ENCODE measurements around the gene MAK. TPM values are rescaled to one million over a fixed set of nuclear protein-coding genes. Genes with fewer than 3 reads are reported as not detected.

Gene MAK
- total and polyA plus RNA-seq, 2 experiments from 2014 or later: 0.05 TPM; not detected in 1

DNA sequence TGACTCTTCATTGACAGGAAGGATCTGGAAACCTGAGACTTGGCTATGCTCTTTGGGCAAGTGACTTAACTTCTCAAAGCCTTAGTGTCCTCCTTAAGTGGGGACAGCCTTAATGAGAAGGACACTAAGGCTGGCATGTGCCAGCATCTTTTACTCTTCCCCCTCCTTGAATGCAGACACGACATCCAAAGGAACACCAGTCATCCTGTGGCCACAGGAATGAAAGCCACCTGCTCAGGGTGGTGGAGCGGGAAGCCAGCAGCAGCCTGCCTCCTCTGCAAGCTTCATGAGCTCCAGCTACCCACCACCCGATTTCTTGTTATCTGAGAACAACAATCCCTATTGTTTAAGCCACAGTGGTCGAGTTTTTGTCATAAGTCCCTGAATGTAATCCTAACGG is 46.2 kb downstream of the MAK start:
- Histone ChIP-seq H3K4me1 (ENCODE audit: insufficient read depth) (no peaks in the 10 kb centered on the region), H3K9me3 (ENCODE audit: low read depth) (no peaks in the 10 kb centered on the region), H3K36me3 (replicated peaks; ENCODE audit: insufficient read depth, low read depth) (no peaks in the 10 kb centered on the region), H3K79me2 (no peaks in the 10 kb centered on the region), H2AFZ (no peak overlapping the region), H3K9me2 (replicated peaks; ENCODE audit: insufficient read depth) (no peaks in the 10 kb centered on the region), H3K27me3 (no peaks in the 10 kb centered on the region), H3K4me2 (no peak overlapping the region), H3K27ac (no peak overlapping the region), H4K20me1 (ENCODE audit: insufficient read depth, poor library complexity, severe bottlenecking) (no peaks in the 10 kb centered on the region), H3K4me3 (no peak overlapping the region)
- 77% methylated on average over 5 of the region's 5 CpGs for WGBS (ENCODE audit: low lambda C conversion rate, missing lambda C conversion rate)
- no peak for DNase-seq (ENCODE audit: low spot score)
- TF ChIP-seq EZH2phosphoT487 (IDR thresholded peaks at IDR 0.05; ENCODE audit: low read depth, severe bottlenecking, unreplicated experiment) (no peak), EZH2 (IDR thresholded peaks at IDR 0.05; ENCODE audit: borderline replicate concordance) (no peak)
- TF ChIP-seq, protein P1, sequence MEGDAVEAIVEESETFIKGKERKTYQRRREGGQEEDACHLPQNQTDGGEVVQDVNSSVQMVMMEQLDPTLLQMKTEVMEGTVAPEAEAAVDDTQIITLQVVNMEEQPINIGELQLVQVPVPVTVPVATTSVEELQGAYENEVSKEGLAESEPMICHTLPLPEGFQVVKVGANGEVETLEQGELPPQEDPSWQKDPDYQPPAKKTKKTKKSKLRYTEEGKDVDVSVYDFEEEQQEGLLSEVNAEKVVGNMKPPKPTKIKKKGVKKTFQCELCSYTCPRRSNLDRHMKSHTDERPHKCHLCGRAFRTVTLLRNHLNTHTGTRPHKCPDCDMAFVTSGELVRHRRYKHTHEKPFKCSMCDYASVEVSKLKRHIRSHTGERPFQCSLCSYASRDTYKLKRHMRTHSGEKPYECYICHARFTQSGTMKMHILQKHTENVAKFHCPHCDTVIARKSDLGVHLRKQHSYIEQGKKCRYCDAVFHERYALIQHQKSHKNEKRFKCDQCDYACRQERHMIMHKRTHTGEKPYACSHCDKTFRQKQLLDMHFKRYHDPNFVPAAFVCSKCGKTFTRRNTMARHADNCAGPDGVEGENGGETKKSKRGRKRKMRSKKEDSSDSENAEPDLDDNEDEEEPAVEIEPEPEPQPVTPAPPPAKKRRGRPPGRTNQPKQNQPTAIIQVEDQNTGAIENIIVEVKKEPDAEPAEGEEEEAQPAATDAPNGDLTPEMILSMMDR (IDR thresholded peaks at IDR 0.05; ENCODE audit: poor library complexity): no peak

DNA sequence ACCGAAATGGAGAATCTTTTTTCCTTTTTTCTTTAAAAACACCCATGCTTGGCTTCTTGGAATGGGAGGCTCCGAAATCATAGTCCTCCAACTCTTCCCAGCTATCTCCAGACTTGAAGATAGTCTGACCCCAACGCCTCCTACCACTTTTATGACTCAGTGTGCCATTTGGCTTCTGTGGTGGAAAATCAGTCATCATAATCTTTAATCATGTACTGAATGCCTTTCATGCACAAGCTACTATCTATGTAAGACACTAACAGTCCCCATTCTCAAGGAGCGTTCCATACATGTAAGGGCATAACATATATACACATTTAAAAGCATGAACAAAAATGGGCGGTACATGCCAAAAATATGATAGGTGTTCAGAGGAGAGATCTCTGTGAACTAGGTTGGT is 46.7 kb downstream of the MAK start:
- 97% methylated on average over 5 of the region's 5 CpGs for WGBS (ENCODE audit: low lambda C conversion rate, missing lambda C conversion rate)
- H4K20me1 ChIP-seq (ENCODE audit: insufficient read depth, poor library complexity, severe bottlenecking): no peaks in the 10 kb centered on the region
- DNase-seq (ENCODE audit: low spot score): no peak

DNA sequence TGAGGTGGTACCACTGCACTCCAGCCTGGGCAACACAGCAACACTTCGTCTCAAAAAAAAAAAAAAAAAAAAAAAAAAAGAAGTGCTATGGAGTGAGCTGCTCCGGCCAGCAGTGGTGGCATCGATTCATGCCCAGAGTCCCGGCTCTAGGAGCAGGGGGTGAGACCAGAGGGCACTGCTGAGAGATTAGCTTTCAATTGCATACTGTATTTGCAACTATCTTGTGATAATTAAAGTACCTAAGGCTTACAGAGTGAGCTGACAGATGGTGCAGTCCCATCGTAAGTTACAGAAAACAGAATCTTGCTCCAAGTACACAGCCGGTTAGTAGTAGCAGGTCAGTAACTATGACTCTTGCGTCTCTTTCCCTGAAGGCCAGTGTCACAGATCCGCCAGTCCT is 59.3 kb downstream of the MAK start:
- Histone ChIP-seq H3K79me2 (no peaks in the 10 kb centered on the region), H3K4me2 (no peak overlapping the region), H3K9me2 (replicated peaks; ENCODE audit: insufficient read depth) (no peaks in the 10 kb centered on the region), H3K4me1 (ENCODE audit: insufficient read depth) (no peaks in the 10 kb centered on the region), H3K36me3 (replicated peaks; ENCODE audit: insufficient read depth, low read depth) (no peaks in the 10 kb centered on the region), H3K4me3 (no peak overlapping the region), H3K9me3 (ENCODE audit: low read depth) (no peaks in the 10 kb centered on the region), H4K20me1 (ENCODE audit: insufficient read depth, poor library complexity, severe bottlenecking) (no peaks in the 10 kb centered on the region), H3K27me3 (no peaks in the 10 kb centered on the region), H3K27ac (no peak overlapping the region), H2AFZ (no peak overlapping the region)
- 94% methylated on average over 8 of the region's 8 CpGs for WGBS (ENCODE audit: low lambda C conversion rate, missing lambda C conversion rate)
- no peak for DNase-seq (ENCODE audit: low spot score)
- TF ChIP-seq EZH2phosphoT487 (IDR thresholded peaks at IDR 0.05; ENCODE audit: low read depth, severe bottlenecking, unreplicated experiment): no peak
- TF ChIP-seq, protein P1 (IDR thresholded peaks at IDR 0.05; ENCODE audit: poor library complexity): no peak
- TF ChIP-seq EZH2 (IDR thresholded peaks at IDR 0.05; ENCODE audit: borderline replicate concordance): no peak

More for the DNA sequence above, 46.7 kb downstream of the MAK start:
- H3K79me2 ChIP-seq: no peaks in the 10 kb centered on the region
- H3K4me2 ChIP-seq: no peak overlapping the region
- H3K27ac ChIP-seq: no peak overlapping the region
- H3K27me3 ChIP-seq: no peaks in the 10 kb centered on the region
- no peaks in the 10 kb centered on the region for H3K9me2 ChIP-seq (replicated peaks; ENCODE audit: insufficient read depth)
- no peak overlapping the region for H2AFZ ChIP-seq
- H3K4me1 ChIP-seq (ENCODE audit: insufficient read depth): no peaks in the 10 kb centered on the region
- TF ChIP-seq EZH2phosphoT487 (IDR thresholded peaks at IDR 0.05; ENCODE audit: low read depth, severe bottlenecking, unreplicated experiment): no peak
- TF ChIP-seq EZH2 (IDR thresholded peaks at IDR 0.05; ENCODE audit: borderline replicate concordance): no peak
- TF ChIP-seq, protein P1 (IDR thresholded peaks at IDR 0.05; ENCODE audit: poor library complexity): no peak
- no peaks in the 10 kb centered on the region for H3K9me3 ChIP-seq (ENCODE audit: low read depth)
- H3K4me3 ChIP-seq: no peak overlapping the region
- no peaks in the 10 kb centered on the region for H3K36me3 ChIP-seq (replicated peaks; ENCODE audit: insufficient read depth, low read depth)

DNA sequence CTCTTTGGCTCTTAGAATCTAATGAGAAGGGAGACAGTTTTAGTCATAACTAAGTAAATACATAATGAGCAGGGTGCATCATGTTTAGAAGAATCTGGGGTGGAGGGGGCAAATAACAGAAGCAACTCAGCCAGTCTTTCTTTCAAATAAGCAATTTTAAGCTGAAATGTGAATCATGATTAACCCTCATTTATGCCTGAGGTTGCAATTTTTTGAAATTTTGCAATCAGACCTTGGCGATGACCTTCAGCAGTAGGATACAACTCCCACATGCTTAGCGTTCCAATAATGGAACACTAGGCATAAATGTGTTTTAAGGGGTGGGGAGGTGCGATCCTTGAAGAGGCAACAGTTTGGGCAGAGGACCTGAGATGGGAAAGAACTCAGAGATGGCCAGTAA is 60.1 kb downstream of the MAK start:
- Histone ChIP-seq H3K4me2 (no peak overlapping the region), H3K9me2 (replicated peaks; ENCODE audit: insufficient read depth) (no peaks in the 10 kb centered on the region), H3K4me1 (ENCODE audit: insufficient read depth) (no peaks in the 10 kb centered on the region), H4K20me1 (ENCODE audit: insufficient read depth, poor library complexity, severe bottlenecking) (no peaks in the 10 kb centered on the region), H3K79me2 (no peaks in the 10 kb centered on the region), H3K27ac (no peak overlapping the region), H3K4me3 (no peak overlapping the region), H2AFZ (no peak overlapping the region), H3K9me3 (ENCODE audit: low read depth) (no peaks in the 10 kb centered on the region), H3K36me3 (replicated peaks; ENCODE audit: insufficient read depth, low read depth) (no peaks in the 10 kb centered on the region), H3K27me3 (no peaks in the 10 kb centered on the region)
- TF ChIP-seq EZH2 (IDR thresholded peaks at IDR 0.05; ENCODE audit: borderline replicate concordance) (no peak), EZH2phosphoT487 (IDR thresholded peaks at IDR 0.05; ENCODE audit: low read depth, severe bottlenecking, unreplicated experiment) (no peak)
- TF ChIP-seq, protein P1 (IDR thresholded peaks at IDR 0.05; ENCODE audit: poor library complexity): no peak
- 94% methylated on average over 3 of the region's 3 CpGs for WGBS (ENCODE audit: low lambda C conversion rate, missing lambda C conversion rate)
- DNase-seq (ENCODE audit: low spot score): no peak
